Measurements from ENCODE around the gene ARHGEF28.

ARHGEF28 gene

GRCh38 chr5:73692166-73692640 is 66.2 kb downstream of the ARHGEF28 start:
- H3K4me3 ChIP-seq (ENCODE audit: low read depth, low read length), result peak overlapping the region; percentile 41; the same call in 1 of the 2 replicates
- no peaks in the 10 kb centered on the region for H3K27me3 ChIP-seq (ENCODE audit: insufficient read depth, low read length)
- no peaks in the 10 kb centered on the region for H3K36me3 ChIP-seq (ENCODE audit: insufficient read depth, low read length)
- H3K79me2 ChIP-seq (ENCODE audit: control insufficient read depth, insufficient read depth, low read length, unreplicated experiment), result peaks cover 29% of the 10 kb centered on the region
- peaks cover 48% of the 10 kb centered on the region for H3K4me1 ChIP-seq (ENCODE audit: control insufficient read depth, insufficient read depth, low read length, unreplicated experiment)
- H3K27ac ChIP-seq (ENCODE audit: low read depth, low read length), result peak overlapping the region; percentile 73
- H2AFZ ChIP-seq (ENCODE audit: low read length, unreplicated experiment), result no peak overlapping the region

- peak overlapping the region; percentile 73 for H3K27ac ChIP-seq (ENCODE audit: low read depth, low read length)
- peaks cover 32% of the 10 kb centered on the region for H3K79me2 ChIP-seq (ENCODE audit: control insufficient read depth, insufficient read depth, low read length, unreplicated experiment)
- H3K36me3 ChIP-seq (ENCODE audit: insufficient read depth, low read length), result peaks cover 4% of the 10 kb centered on the region; the same call in 1 of the 2 replicates
- no peaks in the 10 kb centered on the region for H3K27me3 ChIP-seq (ENCODE audit: insufficient read depth, low read length)
- H3K4me1 ChIP-seq (ENCODE audit: control insufficient read depth, insufficient read depth, low read length, unreplicated experiment), result peaks cover 48% of the 10 kb centered on the region
- no peak overlapping the region for H2AFZ ChIP-seq (ENCODE audit: low read length, unreplicated experiment)
- peak overlapping the region; percentile 41; the same call in 1 of the 2 replicates for H3K4me3 ChIP-seq (ENCODE audit: low read depth, low read length)
Measured at GRCh38 chr5:73692981-73693380, 67.0 kb downstream of the ARHGEF28 start.

GRCh38 chr5:73693573-73694061 is 67.6 kb downstream of the ARHGEF28 start:
- Histone ChIP-seq H3K27ac (ENCODE audit: low read depth, low read length) (peak overlapping the region; percentile 73), H3K4me1 (ENCODE audit: control insufficient read depth, insufficient read depth, low read length, unreplicated experiment) (peaks cover 48% of the 10 kb centered on the region), H2AFZ (ENCODE audit: low read length, unreplicated experiment) (no peak overlapping the region), H3K79me2 (ENCODE audit: control insufficient read depth, insufficient read depth, low read length, unreplicated experiment) (peaks cover 38% of the 10 kb centered on the region), H3K36me3 (ENCODE audit: insufficient read depth, low read length) (peaks cover 10% of the 10 kb centered on the region; the same call in 1 of the 2 replicates), H3K27me3 (ENCODE audit: insufficient read depth, low read length) (no peaks in the 10 kb centered on the region), H3K4me3 (ENCODE audit: low read depth, low read length) (0 out of 2 replicates have a peak overlapping the region, but pooled peaks have one; percentile 8)

DNA sequence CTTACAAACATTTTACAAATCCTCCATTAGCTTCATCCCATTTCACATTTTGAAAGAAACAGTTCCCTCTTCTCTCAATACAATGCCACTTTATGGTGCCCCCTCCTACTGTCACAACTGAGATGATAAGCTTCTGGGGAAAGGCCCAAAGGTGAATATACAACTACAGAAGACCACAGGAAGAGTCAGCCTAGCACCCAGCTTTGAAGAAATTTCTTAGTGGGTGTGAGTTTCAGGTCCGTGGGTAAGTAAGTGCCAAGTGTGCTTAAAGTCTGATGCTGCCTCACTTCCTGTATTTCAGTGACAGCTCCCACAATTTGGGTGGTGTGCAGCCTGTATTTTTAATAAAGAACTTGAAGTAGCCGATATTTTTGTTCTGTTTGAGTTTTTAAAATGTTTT is 68.1 kb downstream of the ARHGEF28 start:
- Histone ChIP-seq H3K4me1 (ENCODE audit: control insufficient read depth, insufficient read depth, low read length, unreplicated experiment) (peaks cover 48% of the 10 kb centered on the region), H3K36me3 (ENCODE audit: insufficient read depth, low read length) (peaks cover 11% of the 10 kb centered on the region; the same call in 1 of the 2 replicates), H2AFZ (ENCODE audit: low read length, unreplicated experiment) (no peak overlapping the region), H3K4me3 (ENCODE audit: low read depth, low read length) (0 out of 2 replicates have a peak overlapping the region, but pooled peaks have one; percentile 8), H3K27ac (ENCODE audit: low read depth, low read length) (peak overlapping the region; percentile 73), H3K27me3 (ENCODE audit: insufficient read depth, low read length) (no peaks in the 10 kb centered on the region), H3K79me2 (ENCODE audit: control insufficient read depth, insufficient read depth, low read length, unreplicated experiment) (peaks cover 41% of the 10 kb centered on the region)

- H3K27ac ChIP-seq (ENCODE audit: low read depth, low read length), result no peak overlapping the region
- H2AFZ ChIP-seq (ENCODE audit: low read length, unreplicated experiment), result no peak overlapping the region
- peaks cover 57% of the 10 kb centered on the region for H3K79me2 ChIP-seq (ENCODE audit: control insufficient read depth, insufficient read depth, low read length, unreplicated experiment)
- peaks cover 27% of the 10 kb centered on the region for H3K4me1 ChIP-seq (ENCODE audit: control insufficient read depth, insufficient read depth, low read length, unreplicated experiment)
- H3K4me3 ChIP-seq (ENCODE audit: low read depth, low read length), result no peak overlapping the region
- H3K36me3 ChIP-seq (ENCODE audit: insufficient read depth, low read length), result peaks cover 11% of the 10 kb centered on the region; the same call in 1 of the 2 replicates
- no peaks in the 10 kb centered on the region for H3K27me3 ChIP-seq (ENCODE audit: insufficient read depth, low read length)
Measured at GRCh38 chr5:73698011-73698410, 72.0 kb downstream of the ARHGEF28 start.

- no peak overlapping the region for H2AFZ ChIP-seq (ENCODE audit: low read length, unreplicated experiment)
- no peak overlapping the region for H3K27ac ChIP-seq (ENCODE audit: low read depth, low read length)
- peaks cover 11% of the 10 kb centered on the region; the same call in 1 of the 2 replicates for H3K36me3 ChIP-seq (ENCODE audit: insufficient read depth, low read length)
- peaks cover 34% of the 10 kb centered on the region for H3K79me2 ChIP-seq (ENCODE audit: control insufficient read depth, insufficient read depth, low read length, unreplicated experiment)
- no peaks in the 10 kb centered on the region for H3K27me3 ChIP-seq (ENCODE audit: insufficient read depth, low read length)
- no peak overlapping the region for H3K4me3 ChIP-seq (ENCODE audit: low read depth, low read length)
- H3K4me1 ChIP-seq (ENCODE audit: control insufficient read depth, insufficient read depth, low read length, unreplicated experiment), result peaks cover 9% of the 10 kb centered on the region
Measured at GRCh38 chr5:73701566-73701965, 75.6 kb downstream of the ARHGEF28 start.

- Histone ChIP-seq H2AFZ (ENCODE audit: low read length, unreplicated experiment) (no peak overlapping the region), H3K27ac (ENCODE audit: low read depth, low read length) (no peak overlapping the region), H3K36me3 (ENCODE audit: insufficient read depth, low read length) (peaks cover 10% of the 10 kb centered on the region; the same call in 1 of the 2 replicates), H3K79me2 (ENCODE audit: control insufficient read depth, insufficient read depth, low read length, unreplicated experiment) (peaks cover 35% of the 10 kb centered on the region), H3K4me3 (ENCODE audit: low read depth, low read length) (no peak overlapping the region), H3K4me1 (ENCODE audit: control insufficient read depth, insufficient read depth, low read length, unreplicated experiment) (peaks cover 13% of the 10 kb centered on the region), H3K27me3 (ENCODE audit: insufficient read depth, low read length) (no peaks in the 10 kb centered on the region)
Measured at GRCh38 chr5:73702534-73702933, 76.5 kb downstream of the ARHGEF28 start.

GRCh38 chr5:73702951-73703350 is 77.0 kb downstream of the ARHGEF28 start:
- Histone ChIP-seq H3K79me2 (ENCODE audit: control insufficient read depth, insufficient read depth, low read length, unreplicated experiment) (peaks cover 35% of the 10 kb centered on the region), H2AFZ (ENCODE audit: low read length, unreplicated experiment) (no peak overlapping the region), H3K27ac (ENCODE audit: low read depth, low read length) (no peak overlapping the region)

DNA sequence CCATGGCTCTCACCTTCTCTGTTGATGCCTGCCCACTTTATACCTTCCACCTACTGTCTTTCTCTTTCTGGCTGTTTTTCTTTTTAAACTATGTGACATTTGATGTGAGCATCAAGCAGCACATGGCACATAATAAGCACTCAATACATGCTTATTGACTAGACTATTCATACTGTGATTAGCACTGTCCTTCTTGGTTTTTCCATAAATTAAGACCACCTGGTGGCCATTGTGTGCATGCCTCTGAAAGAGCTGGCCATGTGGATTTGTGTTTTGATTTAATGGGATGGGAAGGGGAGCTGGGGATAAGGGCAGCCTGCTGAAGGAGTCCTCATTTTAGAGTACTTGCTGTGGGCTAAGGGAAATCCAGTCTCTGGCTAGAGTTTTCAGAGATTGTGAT is 79.4 kb downstream of the ARHGEF28 start:
- Histone ChIP-seq H3K36me3 (ENCODE audit: insufficient read depth, low read length) (peaks cover 18% of the 10 kb centered on the region), H3K27me3 (ENCODE audit: insufficient read depth, low read length) (no peaks in the 10 kb centered on the region), H3K4me1 (ENCODE audit: control insufficient read depth, insufficient read depth, low read length, unreplicated experiment) (peaks cover 21% of the 10 kb centered on the region), H3K79me2 (ENCODE audit: control insufficient read depth, insufficient read depth, low read length, unreplicated experiment) (peaks cover 34% of the 10 kb centered on the region), H2AFZ (ENCODE audit: low read length, unreplicated experiment) (no peak overlapping the region), H3K4me3 (ENCODE audit: low read depth, low read length) (no peak overlapping the region), H3K27ac (ENCODE audit: low read depth, low read length) (no peak overlapping the region)

More at GRCh38 chr5:73702951-73703350, 77.0 kb downstream of the ARHGEF28 start:
- Histone ChIP-seq H3K36me3 (ENCODE audit: insufficient read depth, low read length) (peaks cover 7% of the 10 kb centered on the region; the same call in 1 of the 2 replicates), H3K4me3 (ENCODE audit: low read depth, low read length) (no peak overlapping the region), H3K4me1 (ENCODE audit: control insufficient read depth, insufficient read depth, low read length, unreplicated experiment) (peaks cover 17% of the 10 kb centered on the region), H3K27me3 (ENCODE audit: insufficient read depth, low read length) (no peaks in the 10 kb centered on the region)

GRCh38 chr5:73706963-73707362 is 81.0 kb downstream of the ARHGEF28 start:
- H3K27me3 ChIP-seq (ENCODE audit: insufficient read depth, low read length), result no peaks in the 10 kb centered on the region
- peaks cover 43% of the 10 kb centered on the region for H3K79me2 ChIP-seq (ENCODE audit: control insufficient read depth, insufficient read depth, low read length, unreplicated experiment)
- H3K4me1 ChIP-seq (ENCODE audit: control insufficient read depth, insufficient read depth, low read length, unreplicated experiment), result peaks cover 17% of the 10 kb centered on the region
- no peak overlapping the region for H3K4me3 ChIP-seq (ENCODE audit: low read depth, low read length)
- no peak overlapping the region for H2AFZ ChIP-seq (ENCODE audit: low read length, unreplicated experiment)
- H3K36me3 ChIP-seq (ENCODE audit: insufficient read depth, low read length), result peaks cover 18% of the 10 kb centered on the region
- 0 out of 2 replicates have a peak overlapping the region, but pooled peaks have one; percentile 24 for H3K27ac ChIP-seq (ENCODE audit: low read depth, low read length)

- H3K4me3 ChIP-seq (ENCODE audit: low read depth, low read length), result no peak overlapping the region
- peaks cover 50% of the 10 kb centered on the region for H3K79me2 ChIP-seq (ENCODE audit: control insufficient read depth, insufficient read depth, low read length, unreplicated experiment)
Measured at GRCh38 chr5:73709536-73710129, 83.6 kb downstream of the ARHGEF28 start.

More at GRCh38 chr5:73709536-73710129, 83.6 kb downstream of the ARHGEF28 start:
- Histone ChIP-seq H3K27ac (ENCODE audit: low read depth, low read length) (no peak overlapping the region), H3K4me1 (ENCODE audit: control insufficient read depth, insufficient read depth, low read length, unreplicated experiment) (peaks cover 17% of the 10 kb centered on the region), H3K27me3 (ENCODE audit: insufficient read depth, low read length) (no peaks in the 10 kb centered on the region), H3K36me3 (ENCODE audit: insufficient read depth, low read length) (peaks cover 18% of the 10 kb centered on the region), H2AFZ (ENCODE audit: low read length, unreplicated experiment) (no peak overlapping the region)
